Measurements from ENCODE around the gene SUCLG1.
"Not testable (repeated sequence)": the region's sequence is repeated elsewhere in the genome, so short reads cannot be mapped to it uniquely, and the experiment has no call there.

The SUCLG1 gene

DNA sequence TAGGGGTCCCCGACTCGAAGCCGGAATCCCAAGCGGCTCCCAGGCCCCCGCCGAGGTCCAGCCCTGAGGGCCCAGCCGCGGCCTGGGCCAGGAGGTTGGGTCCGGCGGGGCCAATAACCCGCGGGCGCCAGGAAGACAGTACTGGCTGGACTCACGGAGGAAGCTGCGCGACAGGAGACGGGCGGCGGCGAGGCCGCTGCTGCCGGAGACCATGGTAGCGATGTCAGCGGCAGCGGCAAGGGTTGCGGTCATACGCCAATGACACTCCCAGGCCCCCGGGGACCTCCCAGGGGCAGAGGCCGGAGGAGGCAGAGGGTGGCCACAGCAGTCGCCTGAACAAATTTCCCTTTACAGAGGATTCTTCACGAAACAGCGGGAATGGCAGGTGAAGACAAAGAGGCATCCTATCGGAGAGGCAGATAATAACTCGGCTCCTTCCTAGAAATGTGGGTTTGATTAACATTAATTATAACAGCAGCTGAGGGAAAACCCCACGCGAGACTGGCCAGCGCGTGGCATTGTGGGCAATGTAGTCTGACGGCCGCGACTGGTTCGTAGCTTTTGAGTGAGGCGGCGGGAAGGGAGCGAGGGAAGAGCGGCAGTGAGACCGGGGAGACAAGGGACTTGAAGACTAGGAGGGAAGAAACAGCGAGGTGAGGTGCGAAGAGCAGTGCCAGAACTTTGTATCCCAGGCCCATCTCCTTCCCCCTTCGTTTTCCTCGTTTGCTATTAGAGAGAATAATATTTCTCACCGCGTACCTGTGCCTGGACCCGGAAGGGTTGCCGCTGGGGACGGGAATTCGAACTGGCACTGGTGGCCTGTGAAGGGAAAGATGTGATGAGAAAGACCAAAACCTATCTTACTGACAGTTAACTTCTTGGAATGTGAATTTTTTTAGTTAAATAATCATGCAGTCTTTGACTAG, at the start of gene SUCLG1:
Gene SUCLG1 (minus strand): TSS at position 263 of the 926 bp plus-strand sequence. CDS start 11 bp downstream, at position 252.
- peak; percentile 84 for DNase-seq

DNA sequence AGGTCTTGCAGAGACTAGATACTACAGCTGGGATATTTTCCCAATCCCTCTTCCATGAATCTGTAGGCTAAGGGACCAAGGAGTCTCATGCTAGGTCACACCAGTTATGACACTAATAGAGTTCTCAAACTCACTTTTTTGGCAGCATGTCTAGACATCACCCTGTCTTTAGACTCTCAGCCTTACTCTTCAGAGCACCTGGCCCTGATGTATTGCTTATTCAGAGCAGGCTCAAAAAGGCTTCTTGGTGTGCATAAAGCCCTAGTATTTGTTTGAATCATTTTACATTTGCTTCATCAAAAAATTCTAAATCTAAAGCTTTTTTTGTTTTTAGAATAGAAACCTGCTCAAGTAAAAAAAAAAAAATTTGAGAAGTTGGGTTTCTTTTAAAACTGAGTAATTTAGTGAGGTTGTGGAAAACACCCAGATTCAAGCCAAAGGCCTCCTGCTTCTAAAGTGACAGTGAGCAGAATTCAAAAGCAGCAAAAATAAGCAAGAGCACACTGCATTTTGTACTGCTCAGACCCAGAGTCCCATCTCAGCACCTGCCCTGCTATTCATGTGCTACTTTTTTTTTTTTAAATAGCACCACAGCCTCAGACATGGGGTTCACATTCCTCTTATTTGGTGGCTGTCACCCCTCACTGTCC, 39.2 kb upstream of the SUCLG1 start:
- DNase-seq, result no peak

- DNase-seq, result no peak
Observed at GRCh38 chr2:84497285-84497684, 38.2 kb upstream of the SUCLG1 start.

GRCh38 chr2:84496386-84496785, 37.3 kb upstream of the SUCLG1 start:
- DNase-seq, result no peak

GRCh38 chr2:84495539-84496146, 36.6 kb upstream of the SUCLG1 start:
- DNase-seq, result no peak

DNA sequence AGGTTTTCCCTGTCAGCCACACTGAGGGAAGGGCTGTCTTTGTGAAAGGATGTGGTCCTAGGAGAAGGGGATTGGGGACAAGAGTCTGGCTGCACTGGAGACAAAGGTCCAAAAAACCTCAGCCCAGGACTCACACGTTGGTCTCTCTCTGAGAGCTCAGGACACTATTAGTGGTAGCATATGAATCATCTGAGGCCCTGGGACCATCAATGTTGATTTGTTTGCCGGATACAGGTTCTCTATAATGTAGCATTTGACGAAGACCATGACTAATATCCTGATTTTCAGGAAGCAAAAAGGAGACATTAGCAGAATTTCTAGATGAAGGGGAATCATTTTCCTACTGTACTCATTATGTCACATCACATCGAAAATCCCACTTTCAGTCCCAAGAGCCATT, 35.0 kb upstream of the SUCLG1 start:
- no peak for DNase-seq

GRCh38 chr2:84493514-84493913, 34.4 kb upstream of the SUCLG1 start:
- no peak for DNase-seq

GRCh38 chr2:84492571-84492970, 33.5 kb upstream of the SUCLG1 start:
- DNase-seq, result no peak

DNA sequence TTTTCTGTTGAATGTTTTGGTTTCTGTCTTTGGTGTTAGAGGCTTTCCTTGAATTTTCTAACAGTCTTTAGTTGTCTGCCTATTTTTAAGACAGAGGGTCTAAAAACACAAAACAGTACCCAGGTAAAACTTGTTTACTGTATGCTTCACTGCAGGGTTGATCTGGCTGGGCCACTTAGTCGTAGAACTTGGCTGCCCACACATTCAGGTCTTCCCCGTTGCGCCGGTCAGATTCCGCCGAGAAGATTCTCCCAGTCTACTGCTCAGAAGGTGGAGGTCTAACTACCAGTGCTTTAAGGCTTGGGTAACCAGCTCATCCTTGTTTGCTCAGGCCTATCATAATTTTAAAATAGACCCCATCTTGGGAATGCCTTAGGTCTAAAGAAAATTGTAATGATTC, 32.7 kb upstream of the SUCLG1 start:
- no peak for DNase-seq

DNA sequence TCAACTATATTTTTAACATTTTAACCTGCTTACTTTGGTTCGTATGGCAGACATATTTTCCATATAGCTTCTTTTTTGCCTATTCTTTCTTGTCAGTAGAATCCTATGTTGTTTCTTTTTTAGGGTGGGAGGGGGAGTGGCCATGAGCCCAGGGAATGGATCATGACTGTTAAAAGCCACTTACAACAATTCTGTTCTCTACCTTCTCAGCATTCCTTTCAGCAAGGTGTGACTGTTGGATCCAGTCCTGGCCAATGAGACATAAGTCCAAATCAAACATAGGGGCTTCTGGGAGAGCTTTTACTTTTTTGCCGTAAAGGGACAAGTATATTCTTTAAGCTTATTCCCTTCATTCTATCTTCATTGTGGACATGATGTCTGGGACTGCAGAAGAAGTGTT, 32.2 kb upstream of the SUCLG1 start:
- no peak for DNase-seq

GRCh38 chr2:84487298-84487996, 28.4 kb upstream of the SUCLG1 start:
- no peak for DNase-seq

DNA sequence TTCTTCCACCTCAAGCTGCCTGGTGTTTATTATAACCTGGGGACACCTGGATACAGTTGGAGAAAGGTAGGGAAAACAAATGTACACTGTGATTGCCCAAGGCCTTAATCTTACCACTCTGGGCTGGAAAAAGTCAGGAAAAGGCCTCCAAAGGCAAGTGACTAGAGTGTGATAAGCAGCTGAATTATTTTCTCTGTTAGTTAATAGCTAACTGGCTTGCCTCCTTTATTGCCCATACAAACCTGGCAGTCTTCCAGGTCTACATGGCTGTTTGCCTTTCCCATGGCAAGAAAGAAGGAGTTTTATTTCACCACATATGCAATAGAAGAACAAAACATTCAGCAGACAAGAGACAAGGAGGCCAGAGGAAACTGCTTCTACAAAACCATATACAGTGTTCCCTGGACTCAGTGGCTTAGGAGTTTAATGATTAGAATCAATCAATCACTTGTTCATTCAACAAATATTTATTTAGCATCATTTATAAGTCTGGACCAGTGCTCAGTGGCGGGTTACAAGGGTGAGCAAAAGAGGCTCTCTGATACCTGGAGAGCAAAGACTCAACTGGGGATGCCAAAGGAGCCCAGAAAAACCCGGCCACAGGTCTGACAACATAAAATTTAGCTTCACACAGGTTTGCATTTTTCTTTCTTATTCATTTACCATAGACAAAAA, 27.5 kb upstream of the SUCLG1 start:
- no peak for DNase-seq

- no peak for DNase-seq
Observed at GRCh38 chr2:84483320-84483719, 24.2 kb upstream of the SUCLG1 start.

DNA sequence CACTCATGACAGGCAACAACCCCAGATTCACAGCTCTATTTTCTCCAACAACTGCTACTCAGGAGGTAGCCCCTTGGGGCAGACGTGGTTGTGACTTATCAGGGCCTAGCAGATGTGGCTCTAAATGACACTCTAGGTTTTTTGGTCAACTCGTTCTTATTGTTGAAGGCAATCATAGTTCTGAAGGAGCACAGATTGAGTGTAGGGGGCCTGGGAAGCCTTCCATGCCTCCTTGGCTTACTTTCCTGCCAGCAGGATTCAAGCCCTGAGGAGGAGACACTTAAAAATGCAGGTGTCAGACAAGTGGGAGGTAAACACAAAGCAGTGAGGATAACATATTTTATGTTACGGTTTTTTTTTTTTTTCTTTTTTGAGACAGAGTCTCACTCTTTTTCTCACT, 23.5 kb upstream of the SUCLG1 start:
- DNase-seq, result no peak

- no peak for DNase-seq
Observed at GRCh38 chr2:84481702-84482101, 22.6 kb upstream of the SUCLG1 start.

DNA sequence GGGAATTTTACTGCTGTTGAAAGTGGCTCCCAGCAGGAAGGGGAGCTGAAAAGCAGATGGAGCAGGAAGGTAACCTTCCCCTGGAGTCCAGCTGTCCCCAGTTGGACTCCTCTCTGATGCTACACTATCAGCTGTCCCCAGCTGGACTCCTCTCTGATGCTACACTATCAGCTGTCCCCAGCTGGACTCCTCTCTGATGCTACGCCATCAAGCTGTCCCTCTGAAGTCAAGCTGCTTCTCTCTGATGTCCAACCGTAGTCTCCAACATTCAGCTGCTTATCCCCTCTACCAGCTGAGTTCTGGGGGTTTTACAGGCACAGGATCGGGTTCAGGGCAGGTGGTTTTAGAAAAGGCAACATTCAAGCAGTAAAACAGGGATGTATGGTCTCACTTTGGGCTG, 19.8 kb upstream of the SUCLG1 start:
- no peak for DNase-seq

- no peak for DNase-seq
Observed at GRCh38 chr2:84477886-84478285, 18.8 kb upstream of the SUCLG1 start.

GRCh38 chr2:84474176-84474575, 15.1 kb upstream of the SUCLG1 start:
- no peak for DNase-seq

DNA sequence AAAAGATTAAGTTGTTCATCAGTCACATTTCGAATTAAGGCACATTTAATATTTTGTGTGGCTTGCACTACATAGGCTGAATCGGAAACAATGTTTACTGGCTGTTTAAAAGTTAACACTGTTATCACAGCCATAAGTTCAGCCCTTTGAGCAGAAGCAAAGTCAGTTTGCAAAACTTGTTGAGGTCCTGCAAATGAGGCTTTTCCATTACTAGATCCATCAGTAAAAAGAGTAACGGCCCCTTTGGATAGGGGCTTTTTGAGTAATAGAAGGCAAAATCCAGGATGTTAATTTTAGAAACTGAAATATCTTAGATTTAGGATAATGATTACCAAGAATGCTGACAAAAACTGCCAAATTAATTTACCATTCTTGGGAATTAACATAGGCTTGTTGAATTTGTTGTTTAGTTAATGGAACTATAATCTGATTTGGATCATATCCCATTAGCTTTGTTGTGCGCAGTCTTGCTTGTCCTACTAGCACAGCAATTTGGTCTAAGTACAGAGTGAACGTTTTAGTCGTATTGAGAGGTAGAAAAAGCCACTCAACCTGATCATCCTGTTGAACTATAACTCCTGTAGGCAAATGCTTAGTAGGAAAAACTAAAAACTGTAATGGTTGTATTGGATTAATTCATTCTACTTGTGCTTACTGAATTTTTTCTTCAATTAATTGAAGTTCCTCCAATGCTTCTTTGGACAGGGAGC, 13.9 kb upstream of the SUCLG1 start:
- no peak for DNase-seq

GRCh38 chr2:84472423-84472822, 13.3 kb upstream of the SUCLG1 start:
- not testable (repeated sequence) for DNase-seq

- DNase-seq, result no peak
Observed at GRCh38 chr2:84467389-84467788, 8.3 kb upstream of the SUCLG1 start.

GRCh38 chr2:84461310-84461709, 2.2 kb upstream of the SUCLG1 start:
- no peak for DNase-seq

All from stimulated activated naive CD4-positive, alpha-beta T cell treated with Interleukin-2 at 50 U/mL for 16 hours (primary cell).